ENCODE results near the gene PPP2R1B.

DNA sequence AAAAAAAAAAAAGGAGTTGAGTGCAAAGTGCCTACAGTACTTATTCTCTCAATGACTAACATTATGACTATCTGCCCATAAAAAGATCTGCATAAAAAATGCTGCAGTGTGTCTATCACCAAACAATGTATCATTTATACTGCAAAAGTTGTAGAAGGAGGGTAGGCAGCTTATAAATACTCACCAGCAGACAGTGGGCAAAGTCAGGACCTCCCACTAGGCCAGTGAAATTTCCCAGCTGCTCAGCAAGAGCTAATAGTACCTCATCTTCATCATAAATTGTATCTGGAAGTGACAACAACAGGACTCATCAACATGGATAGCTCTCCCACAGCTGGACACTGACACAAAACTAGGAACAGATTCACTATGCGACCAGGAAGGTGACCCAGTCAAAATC lies 1.6 kb downstream of the PPP2R1B start:
- TF ChIP-seq, protein P1, sequence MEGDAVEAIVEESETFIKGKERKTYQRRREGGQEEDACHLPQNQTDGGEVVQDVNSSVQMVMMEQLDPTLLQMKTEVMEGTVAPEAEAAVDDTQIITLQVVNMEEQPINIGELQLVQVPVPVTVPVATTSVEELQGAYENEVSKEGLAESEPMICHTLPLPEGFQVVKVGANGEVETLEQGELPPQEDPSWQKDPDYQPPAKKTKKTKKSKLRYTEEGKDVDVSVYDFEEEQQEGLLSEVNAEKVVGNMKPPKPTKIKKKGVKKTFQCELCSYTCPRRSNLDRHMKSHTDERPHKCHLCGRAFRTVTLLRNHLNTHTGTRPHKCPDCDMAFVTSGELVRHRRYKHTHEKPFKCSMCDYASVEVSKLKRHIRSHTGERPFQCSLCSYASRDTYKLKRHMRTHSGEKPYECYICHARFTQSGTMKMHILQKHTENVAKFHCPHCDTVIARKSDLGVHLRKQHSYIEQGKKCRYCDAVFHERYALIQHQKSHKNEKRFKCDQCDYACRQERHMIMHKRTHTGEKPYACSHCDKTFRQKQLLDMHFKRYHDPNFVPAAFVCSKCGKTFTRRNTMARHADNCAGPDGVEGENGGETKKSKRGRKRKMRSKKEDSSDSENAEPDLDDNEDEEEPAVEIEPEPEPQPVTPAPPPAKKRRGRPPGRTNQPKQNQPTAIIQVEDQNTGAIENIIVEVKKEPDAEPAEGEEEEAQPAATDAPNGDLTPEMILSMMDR (IDR thresholded peaks at IDR 0.05; ENCODE audit: low read depth, low read length, poor library complexity, severe bottlenecking), result no peak
- no peak for TF ChIP-seq EZH2phosphoT487 (IDR thresholded peaks at IDR 0.05; ENCODE audit: borderline replicate concordance, low read length)
